CD4-positive, alpha-beta T cell treated with Interleukin-21 for 1 hour (primary cell): ENCODE results near the gene GGA1.
A peak's percentile ranks its signal among the peaks of the same experiment; 100 is the strongest.

Experiments used
- DNase-seq: peaks from one replicate; pipeline ENCODE4 v3.0.0-alpha.2; 2020

GGA1 gene

DNA sequence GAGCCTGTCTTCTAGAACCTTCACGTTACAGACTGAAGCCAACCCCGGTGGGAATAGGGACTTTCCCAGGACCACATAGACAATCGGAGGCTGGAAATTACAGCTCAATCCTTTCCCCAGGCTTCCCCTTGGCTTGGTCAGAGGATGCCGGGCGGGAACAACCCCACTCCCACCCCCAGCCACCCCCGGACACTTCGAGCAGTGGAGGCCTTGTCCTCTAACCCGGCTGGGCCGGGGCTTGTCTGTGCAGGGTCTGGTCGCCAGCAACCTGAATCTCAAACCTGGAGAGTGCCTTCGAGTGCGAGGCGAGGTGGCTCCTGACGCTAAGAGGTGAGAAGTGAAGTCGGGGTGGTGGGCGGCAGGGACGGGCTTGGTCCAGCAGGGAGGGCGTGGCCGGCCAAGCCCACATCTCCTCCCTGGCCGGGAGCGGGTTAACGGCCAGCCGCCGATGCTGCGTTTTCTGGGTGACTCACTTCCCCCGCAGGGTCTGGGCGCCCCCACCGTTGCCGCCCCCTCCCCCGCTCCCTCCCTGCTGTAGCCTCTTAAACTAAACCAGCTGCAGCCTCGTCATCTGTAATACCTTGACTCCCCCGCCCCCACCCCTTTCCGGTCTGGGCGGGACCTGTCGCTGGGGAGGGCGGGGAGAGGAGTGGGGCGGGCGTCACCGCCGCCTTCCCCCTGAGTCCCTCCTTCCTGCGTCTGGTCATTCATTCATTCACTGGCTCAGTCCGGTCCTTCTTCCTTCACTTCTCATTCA lies 68.3 kb downstream of the GGA1 start:
- peak; percentile 94 for DNase-seq

DNA sequence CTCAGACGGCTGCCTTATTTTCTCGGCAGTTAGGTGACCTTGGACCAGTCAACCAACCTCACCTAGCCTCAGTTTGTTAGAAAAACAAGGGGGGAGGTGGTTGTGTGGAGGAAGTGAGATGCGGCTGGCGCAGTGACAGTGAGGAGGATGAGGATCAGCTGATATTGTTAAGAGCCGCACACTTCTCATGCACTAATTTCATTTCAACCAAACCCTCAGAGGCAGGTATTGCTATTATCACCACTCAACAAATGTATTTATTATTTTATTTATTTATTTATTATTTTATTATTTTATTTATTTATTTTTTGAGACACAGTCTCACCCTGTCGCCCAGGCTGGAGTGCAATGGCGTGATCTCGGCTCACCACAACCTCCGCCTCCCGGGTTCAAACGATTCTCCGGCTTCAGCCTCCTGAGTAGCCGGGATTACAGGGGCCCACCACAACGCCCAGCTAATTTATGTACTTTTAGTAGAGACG lies 68.9 kb downstream of the GGA1 start:
- no peak for DNase-seq

DNA sequence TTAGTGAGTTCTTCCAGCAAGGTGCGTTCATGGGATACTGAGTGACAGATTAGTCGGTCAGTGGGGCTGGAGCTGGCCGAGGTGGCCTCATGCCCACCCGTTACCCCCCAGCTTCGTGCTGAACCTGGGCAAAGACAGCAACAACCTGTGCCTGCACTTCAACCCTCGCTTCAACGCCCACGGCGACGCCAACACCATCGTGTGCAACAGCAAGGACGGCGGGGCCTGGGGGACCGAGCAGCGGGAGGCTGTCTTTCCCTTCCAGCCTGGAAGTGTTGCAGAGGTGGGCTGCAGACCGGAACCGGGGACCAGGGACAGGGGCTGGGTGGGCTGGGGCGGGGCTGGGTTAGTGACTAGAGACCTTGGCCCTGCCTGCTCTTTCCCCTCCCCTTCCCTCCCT lies 69.7 kb downstream of the GGA1 start:
- DNase-seq = no peak

DNA sequence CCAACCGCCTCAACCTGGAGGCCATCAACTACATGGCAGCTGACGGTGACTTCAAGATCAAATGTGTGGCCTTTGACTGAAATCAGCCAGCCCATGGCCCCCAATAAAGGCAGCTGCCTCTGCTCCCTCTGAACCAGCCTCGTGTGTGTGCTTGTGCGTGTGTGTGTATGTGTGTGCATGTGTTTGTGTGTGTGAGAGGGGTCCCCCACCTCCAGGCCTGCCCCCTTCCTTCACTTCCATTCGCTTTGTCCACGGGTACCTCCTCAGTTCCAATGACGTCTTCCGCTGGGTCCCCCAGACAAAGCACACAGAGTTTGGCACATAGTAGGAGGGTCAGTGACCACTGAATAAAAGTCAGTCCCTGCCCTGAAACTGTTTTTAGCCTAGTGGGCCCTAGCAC lies 71.0 kb downstream of the GGA1 start:
- DNase-seq = no peak

DNA sequence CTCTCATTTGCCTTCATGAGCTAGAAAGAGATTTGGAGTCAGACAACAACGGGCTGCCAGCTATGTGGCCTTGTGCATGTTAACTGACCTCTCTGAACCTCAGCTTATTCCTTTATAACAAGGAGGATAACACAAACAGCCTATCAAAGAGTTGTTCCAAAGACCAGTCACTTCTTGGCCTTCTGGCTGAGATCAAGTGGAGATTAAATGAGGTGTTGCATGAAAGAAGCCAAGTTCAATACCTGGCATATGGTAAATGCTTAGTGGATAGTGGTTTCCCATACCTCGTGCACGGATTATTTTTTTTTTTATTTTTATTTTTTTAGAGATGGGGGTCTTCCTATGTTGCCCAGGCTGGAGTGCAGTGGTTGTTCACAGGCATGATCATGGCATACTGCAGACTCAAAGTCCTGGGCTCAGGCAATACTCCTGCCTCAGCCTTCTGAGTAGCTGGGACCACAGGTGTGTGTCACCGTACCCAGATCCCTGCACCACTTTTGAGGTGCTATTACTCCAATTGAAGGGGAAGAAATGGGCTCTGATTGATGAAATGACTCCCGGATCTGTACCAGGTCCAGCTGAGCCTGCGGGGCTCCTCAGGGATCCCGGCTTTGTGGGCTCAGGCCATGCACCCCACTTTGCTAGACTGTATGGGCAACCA lies 71.7 kb downstream of the GGA1 start:
- DNase-seq = no peak

DNA sequence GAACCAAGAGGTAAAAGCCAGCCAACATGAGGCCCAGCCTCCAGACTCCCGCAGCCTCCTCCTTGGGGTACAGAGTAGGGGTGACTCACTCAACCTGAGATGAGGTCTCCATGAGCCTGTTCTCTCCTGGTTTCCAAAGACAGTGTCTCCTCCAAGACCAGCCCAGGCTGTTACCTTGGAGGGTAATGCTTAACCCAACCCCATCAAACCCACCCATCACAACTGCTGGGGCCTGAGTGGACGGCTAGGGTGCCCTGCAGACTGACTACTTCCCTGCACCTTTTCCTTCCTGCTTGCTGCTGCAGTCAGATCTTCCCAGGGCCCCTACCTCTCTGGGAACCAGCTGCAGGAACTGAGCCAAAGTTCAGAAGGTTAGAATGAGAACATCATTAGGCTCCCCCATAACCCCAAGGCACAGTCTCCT lies 72.4 kb downstream of the GGA1 start:
- no peak for DNase-seq

DNA sequence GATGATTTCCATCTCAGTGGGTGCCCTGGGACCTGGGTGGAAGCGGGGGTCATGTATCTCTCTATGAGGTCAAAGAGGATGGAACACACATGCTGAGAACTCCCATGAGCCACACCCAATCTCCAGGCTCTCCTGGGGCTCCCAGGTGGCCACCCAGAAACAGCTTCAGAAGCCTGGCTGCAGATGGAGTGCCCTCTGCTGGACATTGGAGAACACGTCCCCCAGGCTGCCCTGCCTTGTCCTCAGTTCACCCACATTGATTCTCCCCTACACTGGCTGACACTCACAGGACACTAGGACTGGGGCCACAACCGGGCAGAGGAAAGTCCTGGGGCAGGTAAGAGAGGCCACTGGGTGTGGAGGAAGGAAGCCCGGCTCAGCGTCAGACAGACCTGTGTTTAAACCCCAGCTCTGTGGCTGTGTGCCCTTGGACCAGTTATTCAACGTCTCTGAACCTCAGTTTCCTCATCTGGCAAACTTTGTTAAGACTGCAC lies 73.0 kb downstream of the GGA1 start:
- peak; percentile 81 for DNase-seq
